CD14-positive monocyte (primary cell): ENCODE measurements around the gene ASTN2. TPM values are rescaled to one million over a fixed set of nuclear protein-coding genes. Genes with fewer than 3 reads are reported as not detected.

Experiments used
- DNase-seq, 3 donors: peaks; one replicate each; pipeline ENCODE4 v3.0.0-alpha.2; 2011 to 2022
- H2AFZ ChIP-seq: 2 replicates; pipeline ENCODE4 v1.6.0; 2012; ENCODE audit warnings: mild to moderate bottlenecking, low read depth, low read length, inconsistent platforms; ENCODE audit not compliant: insufficient read depth, poor library complexity, severe bottlenecking
- H3K27ac ChIP-seq, 2 donors: 1 replicate in 1 of 2; 2 replicates in 1 of 2; pipeline ENCODE4 v1.5.1; 2012 to 2013; ENCODE audit warnings: low read length in 2 of 2, control low read depth in 1 of 2, inconsistent platforms in 1 of 2, low read depth in 1 of 2, mild to moderate bottlenecking in 1 of 2
- H3K27me3 ChIP-seq, 2 donors: one replicate each; pipeline versions ENCODE4 v1.6.0 to v1.6.1; 2011 to 2013; ENCODE audit warnings: low read length in 2 of 2; ENCODE audit not compliant: control insufficient read depth in 2 of 2, insufficient read depth in 2 of 2
- H3K36me3 ChIP-seq, 2 donors: replicated peaks in 1 of 2; 1 replicate in 1 of 2; 2 replicates in 1 of 2; pipeline versions ENCODE4 v1.5.1 to v1.6.1; 2012 to 2013; ENCODE audit warnings: low read length in 2 of 2, control low read depth in 1 of 2, inconsistent platforms in 1 of 2, mild to moderate bottlenecking in 1 of 2; ENCODE audit not compliant: insufficient read depth in 2 of 2, control insufficient read depth in 1 of 2
- H3K4me1 ChIP-seq, 2 donors: 1 replicate in 1 of 2; 2 replicates in 1 of 2; pipeline versions ENCODE4 v1.5.1 to v1.6.1; 2012 to 2013; ENCODE audit warnings: low read length in 2 of 2, control low read depth in 1 of 2, inconsistent platforms in 1 of 2, mild to moderate bottlenecking in 1 of 2, moderate library complexity in 1 of 2; ENCODE audit not compliant: insufficient read depth in 2 of 2, control insufficient read depth in 1 of 2
- H3K4me2 ChIP-seq: replicated peaks from 2 replicates; pipeline ENCODE3; 2012; ENCODE audit warnings: low read length, moderate library complexity, mild to moderate bottlenecking; ENCODE audit not compliant: poor library complexity, severe bottlenecking; ENCODE audit errors: extremely low read depth
- H3K4me3 ChIP-seq, 3 experiments: fragments of 200-600 bp in 1 of 3; sonication (generic) in 1 of 3; replicated peaks in 1 of 3; 1 replicate in 2 of 3; 2 replicates in 1 of 3; pipeline ENCODE4 v1.5.1; 2011 to 2013; ENCODE audit warnings: low read length in 3 of 3, mild to moderate bottlenecking in 3 of 3, control low read depth in 2 of 3, low read depth in 2 of 3, inconsistent platforms in 1 of 3, moderate library complexity in 1 of 3
- H3K79me2 ChIP-seq: 2 replicates; pipeline ENCODE4 v1.6.0; 2012; ENCODE audit warnings: mild to moderate bottlenecking, control low read depth, inconsistent platforms, low read length, moderate library complexity; ENCODE audit not compliant: insufficient read depth
- H3K9ac ChIP-seq: 2 replicates; pipeline ENCODE4 v1.6.0; 2017; ENCODE audit warnings: low read length, mild to moderate bottlenecking; ENCODE audit not compliant: insufficient read depth, poor library complexity, severe bottlenecking
- H3K9me3 ChIP-seq, 2 donors: replicated peaks in 1 of 2; 1 replicate in 1 of 2; 2 replicates in 1 of 2; pipeline versions ENCODE4 v1.5.1 to v1.6.1; 2012 to 2013; ENCODE audit warnings: low read length in 2 of 2, control low read depth in 1 of 2; ENCODE audit not compliant: control insufficient read depth in 1 of 2, insufficient read depth in 1 of 2
- H4K20me1 ChIP-seq: 2 replicates; pipeline ENCODE4 v1.6.0; 2012; ENCODE audit warnings: mild to moderate bottlenecking, low read length, control low read depth, moderate library complexity; ENCODE audit not compliant: insufficient read depth
- H3K27ac Mint-ChIP-seq, 7 donors: one replicate each; pipeline ENCODE4 v1.8.0; 2020; ENCODE audit warnings: mild to moderate bottlenecking in 7 of 7, mixed read lengths in 7 of 7, moderate library complexity in 6 of 7, inconsistent platforms in 2 of 7
- H3K27me3 Mint-ChIP-seq, 3 donors: one replicate each; pipeline ENCODE4 v1.8.0; 2021 to 2022; ENCODE audit warnings: low read depth in 3 of 3, mild to moderate bottlenecking in 3 of 3, mixed read lengths in 3 of 3, moderate library complexity in 3 of 3, inconsistent platforms in 1 of 3
- H3K36me3 Mint-ChIP-seq, 2 donors: one replicate each; pipeline ENCODE4 v1.8.0; 2020; ENCODE audit warnings: mixed read lengths in 2 of 2, inconsistent platforms in 1 of 2, mild to moderate bottlenecking in 1 of 2
- H3K4me1 Mint-ChIP-seq: one replicate; pipeline ENCODE4 v1.8.0; 2020; ENCODE audit warnings: mild to moderate bottlenecking, mixed read lengths
- H3K4me3 Mint-ChIP-seq, 2 donors: one replicate each; pipeline ENCODE4 v1.8.0; 2020; ENCODE audit warnings: mild to moderate bottlenecking in 2 of 2, mixed read lengths in 2 of 2, moderate library complexity in 1 of 2
- H3K9me3 Mint-ChIP-seq, 7 donors: one replicate each; pipeline ENCODE4 v1.8.0; 2020 to 2022; ENCODE audit warnings: mixed read lengths in 7 of 7, mild to moderate bottlenecking in 6 of 7, moderate library complexity in 6 of 7, inconsistent platforms in 2 of 7
- CTCF ChIP-seq: fragments of 200-600 bp; IDR thresholded peaks from one replicate; pipeline ENCODE4 v1.8.0; 2022; ENCODE audit warnings: antibody characterized with exemption, mild to moderate bottlenecking
- WGBS: methylation state at CpG from one replicate; pipeline ENCODE4 v1.1.5; 2013; ENCODE audit warnings: missing lambda C conversion rate; ENCODE audit not compliant: insufficient coverage; 5-methylcytosine and 5-hydroxymethylcytosine counted together
- intact Hi-C, 2 donors: fragments of 100-400 bp; cut with micrococcal nuclease; formaldehyde crosslinking; loops; one replicate each; pipeline versions ENCODE4 v1.15.0 to v1.15.1; 2023
- polyA plus RNA-seq, 3 donors: library from polyadenylated mRNA; depleted of rRNA in 1 of 3; unstranded in 2 of 3; stranded (reverse) in 1 of 3; fragments of 300-500 nt in 2 of 3; fragments of >200 nt in 1 of 3; fragmentation: Illumina TruSeq in 2 of 3; gene quantifications; 1 replicate in 2 of 3; 2 replicates in 1 of 3; pipeline ENCODE4 v1.2.3, GENCODE V29; 2012 to 2021

Gene ASTN2
- polyA plus RNA-seq, 3 donors, result not detected

GRCh38 chr9:116907989-116908388 is 506.9 kb downstream of the ASTN2 start:
- TF ChIP-seq CTCF, result no peak
- peaks cover 4% of the 10 kb centered on the region for H3K4me1 Mint-ChIP-seq
- no CpG with 5 or more reads among the region's 3 CpGs for WGBS
- peaks cover 4 to 5% (median 4%) of the 10 kb centered on the region in 3 donors for H3K27me3 Mint-ChIP-seq
- H2AFZ ChIP-seq, result no peak overlapping the region
- H3K36me3 Mint-ChIP-seq, result no peaks in the 10 kb centered on the region
- no peak overlapping the region for H3K4me3 Mint-ChIP-seq
- H3K4me2 ChIP-seq, result no peak overlapping the region
- intact Hi-C loops, result no loop called here
- DNase-seq, result no peak
- no peaks in the 10 kb centered on the region for H3K79me2 ChIP-seq
- no peaks in the 10 kb centered on the region for H3K9me3 ChIP-seq
- no peak overlapping the region for H3K9ac ChIP-seq
- no peak overlapping the region for H3K27ac ChIP-seq
- H3K27me3 ChIP-seq, result no peaks in the 10 kb centered on the region
- no peaks in the 10 kb centered on the region for H3K36me3 ChIP-seq
- H3K9me3 Mint-ChIP-seq, result peaks cover 0 to 3% (median 0%) of the 10 kb centered on the region in 7 donors
- H3K27ac Mint-ChIP-seq, result no peak overlapping the region
- H4K20me1 ChIP-seq, result no peaks in the 10 kb centered on the region
- H3K4me1 ChIP-seq, result no peaks in the 10 kb centered on the region
- H3K4me3 ChIP-seq, result no peak overlapping the region

DNA sequence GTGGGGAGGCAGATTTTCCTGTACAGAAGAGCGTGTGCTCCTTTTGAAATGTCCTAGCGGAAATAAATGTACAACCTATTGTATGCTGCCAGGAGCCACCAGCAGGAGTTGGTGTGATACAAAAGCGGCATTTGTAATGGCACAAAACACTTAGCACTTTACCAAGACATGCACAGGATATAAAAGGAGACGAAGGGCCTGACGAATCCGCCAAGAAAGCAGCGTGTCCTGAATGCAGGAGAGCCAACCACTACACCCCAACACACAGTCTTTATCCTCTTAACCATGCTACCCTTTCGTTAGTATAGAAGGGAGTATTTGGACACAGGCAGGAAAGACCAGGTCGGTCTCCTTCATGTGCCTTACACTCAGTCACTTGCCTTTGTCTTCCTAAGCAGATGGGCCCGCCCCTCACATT is 509.7 kb downstream of the ASTN2 start:
- H3K27me3 ChIP-seq, result no peaks in the 10 kb centered on the region
- no peaks in the 10 kb centered on the region for H3K79me2 ChIP-seq
- no peak overlapping the region for H3K4me3 ChIP-seq
- H3K36me3 ChIP-seq, result no peaks in the 10 kb centered on the region
- no peak overlapping the region for H2AFZ ChIP-seq
- no peak for DNase-seq
- Mint-ChIP-seq H3K9me3 (peaks cover 3 to 9% (median 5%) of the 10 kb centered on the region in 7 donors), H3K4me3 (no peak overlapping the region), H3K27ac (no peak overlapping the region), H3K36me3 (no peaks in the 10 kb centered on the region), H3K27me3 (peaks cover 2 to 3% (median 3%) of the 10 kb centered on the region in 3 donors), H3K4me1 (no peaks in the 10 kb centered on the region)
- 100% methylated on average over 3 of the region's 10 CpGs for WGBS
- no peaks in the 10 kb centered on the region for H4K20me1 ChIP-seq
- H3K4me1 ChIP-seq, result no peaks in the 10 kb centered on the region
- intact Hi-C loops, result no loop called here
- H3K9me3 ChIP-seq, result peaks cover 0 to under 1% of the 10 kb centered on the region in 2 donors
- TF ChIP-seq CTCF, result no peak
- no peak overlapping the region for H3K27ac ChIP-seq
- H3K4me2 ChIP-seq, result no peak overlapping the region
- H3K9ac ChIP-seq, result no peak overlapping the region
